ENCODE data around the gene ODC1.
A peak's percentile ranks its signal among the peaks of the same experiment; 100 is the strongest.

Gene ODC1

GRCh38 chr2:10439971-10440370 is 8.2 kb downstream of the ODC1 start:
- no peak for DNase-seq (ENCODE audit: low read depth)
- TF ChIP-seq CTCF (IDR thresholded peaks at IDR 0.05; ENCODE audit: control insufficient read depth, extremely low read depth, insufficient read depth): no peak
- no peak overlapping the region for H3K4me3 ChIP-seq (ENCODE audit: low read depth, low read length)

GRCh38 chr2:10439185-10439879 is 8.8 kb downstream of the ODC1 start:
- TF ChIP-seq CTCF (IDR thresholded peaks at IDR 0.05; ENCODE audit: control insufficient read depth, extremely low read depth, insufficient read depth): no peak
- H3K4me3 ChIP-seq (ENCODE audit: low read depth, low read length): no peak overlapping the region
- no peak for DNase-seq (ENCODE audit: low read depth)

- no peak for DNase-seq (ENCODE audit: low read depth)
- no peak overlapping the region for H3K4me3 ChIP-seq (ENCODE audit: low read depth, low read length)
- TF ChIP-seq CTCF (IDR thresholded peaks at IDR 0.05; ENCODE audit: control insufficient read depth, extremely low read depth, insufficient read depth): no peak
Observed at GRCh38 chr2:10438688-10439087, 9.4 kb downstream of the ODC1 start.

GRCh38 chr2:10437806-10438205 is 10.3 kb downstream of the ODC1 start:
- peak; percentile 21 for DNase-seq (ENCODE audit: low read depth)
- no peak for TF ChIP-seq CTCF (IDR thresholded peaks at IDR 0.05; ENCODE audit: control insufficient read depth, extremely low read depth, insufficient read depth)
- no peak overlapping the region for H3K4me3 ChIP-seq (ENCODE audit: low read depth, low read length)

GRCh38 chr2:10436583-10437110 is 11.5 kb downstream of the ODC1 start:
- TF ChIP-seq CTCF (IDR thresholded peaks at IDR 0.05; ENCODE audit: control insufficient read depth, extremely low read depth, insufficient read depth): no peak
- DNase-seq (ENCODE audit: low read depth): no peak
- H3K4me3 ChIP-seq (ENCODE audit: low read depth, low read length): no peak overlapping the region

- H3K4me3 ChIP-seq (ENCODE audit: low read depth, low read length): no peak overlapping the region
- no peak for TF ChIP-seq CTCF (IDR thresholded peaks at IDR 0.05; ENCODE audit: control insufficient read depth, extremely low read depth, insufficient read depth)
- DNase-seq (ENCODE audit: low read depth): no peak
Observed at GRCh38 chr2:10435820-10436204, 12.3 kb downstream of the ODC1 start.
